SH-SY5Y (cell line): ENCODE data around the gene VHLL.

Source experiments
- GATA2 ChIP-seq: IDR thresholded peaks from 2 replicates; pipeline ENCODE4 v1.6.1; 2011; ENCODE audit warnings: mild to moderate bottlenecking, low read depth, low read length
- GATA3 ChIP-seq: IDR thresholded peaks from 2 replicates; pipeline ENCODE4 v1.6.1; 2011; ENCODE audit warnings: low read depth, mild to moderate bottlenecking, low read length, moderate library complexity

- no peak for TF ChIP-seq GATA2
- no peak for TF ChIP-seq GATA3
Observed at GRCh38 chr1:156289857-156290256, 9.2 kb downstream of the VHLL start.
